ENCODE results near the gene C11orf54.
"Not testable (repeated sequence)": the region's sequence is repeated elsewhere in the genome, so short reads cannot be mapped to it uniquely, and the experiment has no call there.

GRCh38 chr11:93759123-93759522, 17.7 kb downstream of the C11orf54 start:
- not testable (repeated sequence) for TF ChIP-seq RARB (CRISPR knock-in tag; IDR thresholded peaks at IDR 0.05); BACH2 (CRISPR knock-in tag; IDR thresholded peaks at IDR 0.05; ENCODE audit: borderline replicate concordance); CREB5 (CRISPR knock-in tag; IDR thresholded peaks at IDR 0.05; ENCODE audit: low read depth); PPARA (CRISPR knock-in tag; IDR thresholded peaks at IDR 0.05; ENCODE audit: borderline replicate concordance); ZFP30 (CRISPR knock-in tag; IDR thresholded peaks at IDR 0.05); ARNTL (CRISPR knock-in tag; IDR thresholded peaks at IDR 0.05; ENCODE audit: borderline replicate concordance, low read depth); TOX (CRISPR knock-in tag; IDR thresholded peaks at IDR 0.05; ENCODE audit: borderline replicate concordance)

All from SK-N-SH treated with all-trans-retinoic acid at 6 μM for 48 hours (cell line).